GM18517 (cell line): ENCODE data around the gene CITED4.

Experiments
- ATAC-seq: cut with Tn5 transposase; IDR thresholded peaks from one replicate; pipeline ENCODE4 v1.9.1; 2021; ENCODE audit warnings: mild to moderate bottlenecking, moderate library complexity; ENCODE audit not compliant: unreplicated experiment

CITED4 gene

GRCh38 chr1:40855513-40855912 lies 6.7 kb downstream of the CITED4 start:
- ATAC-seq: no peak

DNA sequence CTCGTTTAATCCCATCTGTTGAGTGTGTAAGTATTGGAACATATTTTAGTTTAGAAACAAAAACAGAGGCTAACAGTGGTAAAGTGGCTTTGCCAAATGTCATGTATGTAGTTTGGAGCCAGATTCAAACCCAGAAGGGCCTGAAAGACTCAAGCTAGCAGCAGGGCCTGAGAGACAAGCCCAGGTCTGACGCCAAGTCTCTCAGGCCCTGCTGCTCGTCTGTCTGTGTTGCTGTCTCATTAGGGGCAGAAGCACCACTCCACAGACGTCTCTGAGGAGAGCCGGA lies 8.3 kb downstream of the CITED4 start:
- ATAC-seq: no peak

- no peak for ATAC-seq
Observed at GRCh38 chr1:40853113-40853884, 8.9 kb downstream of the CITED4 start.

GRCh38 chr1:40851643-40852042 lies 10.5 kb downstream of the CITED4 start:
- ATAC-seq: no peak

DNA sequence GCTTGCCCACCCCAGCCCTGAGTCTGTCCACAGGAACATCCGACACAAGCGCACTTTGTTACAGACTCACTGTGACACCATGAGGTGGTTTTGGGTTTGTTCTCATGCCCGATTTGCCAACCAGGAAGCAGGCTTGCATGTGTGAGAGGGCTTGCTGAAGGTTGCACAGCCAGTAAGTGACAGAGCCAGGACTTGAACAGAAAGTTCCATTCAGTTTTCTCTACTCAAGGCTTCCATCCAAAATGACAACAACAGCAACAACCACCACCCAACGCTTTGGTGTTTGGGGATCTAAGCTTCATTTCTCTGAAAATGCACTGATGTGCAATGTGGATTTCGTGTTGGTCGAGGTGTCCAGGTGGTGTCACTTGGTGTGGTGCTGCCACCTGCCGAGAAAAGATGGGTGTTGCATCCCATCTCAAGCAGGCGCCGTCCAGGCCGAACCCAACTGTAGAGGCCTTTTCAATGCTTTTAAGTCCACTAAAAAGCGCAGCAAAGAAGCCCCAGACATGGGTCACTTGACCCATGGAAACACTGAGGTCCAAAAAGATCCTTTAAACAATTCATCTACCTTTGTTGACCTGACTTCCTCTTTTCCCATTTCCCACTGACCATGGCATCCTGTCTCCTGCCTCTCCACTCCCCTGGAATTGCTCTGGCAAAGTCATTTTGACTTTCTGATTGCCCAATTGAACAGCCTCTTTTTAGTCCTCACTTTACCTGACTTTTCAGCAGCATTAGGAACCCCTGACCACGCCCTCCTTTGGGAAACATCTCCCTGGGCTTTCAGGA lies 12.2 kb downstream of the CITED4 start:
- no peak for ATAC-seq

- no peak for ATAC-seq
Observed at GRCh38 chr1:40848530-40849189, 13.5 kb downstream of the CITED4 start.

GRCh38 chr1:40847023-40847745 lies 15.0 kb downstream of the CITED4 start:
- no peak for ATAC-seq

DNA sequence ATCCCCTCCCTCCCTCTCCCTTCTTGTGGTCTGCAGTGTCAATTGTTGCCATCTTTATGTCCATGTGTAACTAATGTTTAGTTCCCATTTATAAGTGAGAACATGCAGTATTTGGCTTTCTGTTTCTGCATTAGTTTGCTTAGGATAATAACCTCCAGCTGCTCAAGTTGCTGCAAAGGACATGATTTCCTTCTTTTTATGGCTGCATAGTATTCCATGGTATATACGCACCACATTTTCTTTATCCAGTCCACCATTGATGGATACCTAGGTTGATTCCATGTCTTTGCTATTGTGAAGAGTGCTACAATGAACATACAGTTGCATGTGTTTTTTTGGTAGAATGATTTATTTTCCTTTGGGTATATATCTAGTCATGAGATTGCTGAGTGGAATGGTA lies 16.3 kb downstream of the CITED4 start:
- ATAC-seq: no peak

DNA sequence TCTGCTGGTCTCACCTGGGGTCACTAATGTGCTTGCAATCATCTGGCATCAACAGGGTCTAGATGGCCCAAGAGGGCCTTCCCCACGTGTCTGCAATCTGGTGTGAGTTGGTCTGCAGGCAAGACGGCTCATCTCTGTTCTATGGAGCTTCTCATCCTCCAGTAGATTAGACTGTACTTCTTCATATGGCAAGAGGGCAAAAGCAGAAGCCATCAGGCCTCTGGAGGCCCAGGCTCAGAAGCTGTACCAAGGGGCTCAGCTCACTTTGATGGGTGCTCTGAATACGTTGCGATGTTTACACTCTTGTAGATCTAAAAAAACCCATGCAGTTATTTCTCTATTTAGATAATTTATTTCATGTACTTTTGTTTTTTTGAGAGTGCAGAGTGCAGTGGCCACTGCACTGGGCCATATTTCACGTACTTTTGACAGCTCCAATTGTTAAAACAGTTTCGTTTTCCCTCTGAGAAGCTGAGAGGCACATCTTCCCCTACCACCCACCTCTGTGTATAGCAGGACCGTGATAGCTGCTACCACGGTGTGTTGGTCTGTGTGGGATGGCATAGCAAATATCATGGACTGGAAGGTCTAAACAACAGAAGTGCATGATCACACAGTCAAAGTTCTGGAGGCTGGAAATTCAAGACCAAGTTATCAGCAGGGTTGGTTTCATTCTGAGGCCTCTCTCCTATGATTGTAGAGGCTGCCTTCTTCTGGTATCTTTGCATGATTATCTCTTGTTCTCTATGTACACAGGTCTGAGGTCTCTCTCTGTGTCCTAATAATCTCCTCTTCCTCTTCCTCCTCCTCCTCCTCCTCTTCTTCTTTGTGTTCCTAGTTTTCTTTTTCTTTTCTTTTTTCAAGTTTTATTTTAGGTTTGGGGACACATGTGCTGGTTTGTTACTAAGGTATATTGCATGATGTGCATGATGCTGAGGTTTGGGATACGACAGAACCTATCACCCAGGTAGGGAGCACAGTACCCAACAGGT lies 17.0 kb downstream of the CITED4 start:
- no peak for ATAC-seq

GRCh38 chr1:40844079-40844478 lies 18.1 kb downstream of the CITED4 start:
- no peak for ATAC-seq

DNA sequence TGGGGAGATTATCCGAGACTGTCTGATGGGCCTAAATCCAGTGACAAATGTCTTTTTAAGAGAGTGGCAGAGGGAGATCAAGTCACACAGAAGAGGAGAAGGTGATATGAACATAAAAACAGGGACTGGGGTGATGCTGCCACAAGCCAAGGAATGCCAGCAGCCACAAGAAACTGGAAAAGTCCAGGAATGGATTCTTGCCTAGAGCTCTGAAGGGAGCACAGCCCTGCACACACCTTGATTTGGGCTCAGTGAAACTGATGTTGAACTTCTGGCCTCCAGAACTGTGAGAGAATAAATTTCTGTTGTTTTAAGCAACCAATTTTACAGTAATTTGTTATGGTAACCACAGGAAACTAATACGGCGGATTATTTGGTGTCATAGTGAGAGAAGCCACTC lies 19.5 kb downstream of the CITED4 start:
- ATAC-seq: no peak

GRCh38 chr1:40842207-40842606 lies 20.0 kb downstream of the CITED4 start:
- ATAC-seq: no peak

- no peak for ATAC-seq
Observed at GRCh38 chr1:40841602-40842001, 20.6 kb downstream of the CITED4 start.

GRCh38 chr1:40840526-40841323 lies 21.4 kb downstream of the CITED4 start:
- ATAC-seq: no peak

DNA sequence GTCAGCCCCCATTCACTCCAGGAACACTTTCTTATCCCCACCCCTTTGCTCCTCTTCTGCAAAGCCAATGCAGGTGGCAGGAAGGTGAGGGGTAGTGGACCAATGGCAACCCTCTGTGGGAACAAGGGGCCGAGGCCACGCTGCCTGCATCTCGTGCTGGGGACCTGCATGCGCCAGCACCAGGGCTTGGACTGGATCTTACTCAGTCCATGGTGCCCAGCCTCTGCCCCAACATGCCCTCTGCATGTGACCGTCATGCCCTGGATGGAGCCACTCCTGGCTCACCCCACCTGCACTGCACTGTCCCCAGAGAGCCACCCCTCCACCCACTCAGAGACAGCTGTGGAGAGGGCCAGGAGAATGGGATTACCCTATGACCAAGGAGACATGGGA lies 22.2 kb downstream of the CITED4 start:
- no peak for ATAC-seq

DNA sequence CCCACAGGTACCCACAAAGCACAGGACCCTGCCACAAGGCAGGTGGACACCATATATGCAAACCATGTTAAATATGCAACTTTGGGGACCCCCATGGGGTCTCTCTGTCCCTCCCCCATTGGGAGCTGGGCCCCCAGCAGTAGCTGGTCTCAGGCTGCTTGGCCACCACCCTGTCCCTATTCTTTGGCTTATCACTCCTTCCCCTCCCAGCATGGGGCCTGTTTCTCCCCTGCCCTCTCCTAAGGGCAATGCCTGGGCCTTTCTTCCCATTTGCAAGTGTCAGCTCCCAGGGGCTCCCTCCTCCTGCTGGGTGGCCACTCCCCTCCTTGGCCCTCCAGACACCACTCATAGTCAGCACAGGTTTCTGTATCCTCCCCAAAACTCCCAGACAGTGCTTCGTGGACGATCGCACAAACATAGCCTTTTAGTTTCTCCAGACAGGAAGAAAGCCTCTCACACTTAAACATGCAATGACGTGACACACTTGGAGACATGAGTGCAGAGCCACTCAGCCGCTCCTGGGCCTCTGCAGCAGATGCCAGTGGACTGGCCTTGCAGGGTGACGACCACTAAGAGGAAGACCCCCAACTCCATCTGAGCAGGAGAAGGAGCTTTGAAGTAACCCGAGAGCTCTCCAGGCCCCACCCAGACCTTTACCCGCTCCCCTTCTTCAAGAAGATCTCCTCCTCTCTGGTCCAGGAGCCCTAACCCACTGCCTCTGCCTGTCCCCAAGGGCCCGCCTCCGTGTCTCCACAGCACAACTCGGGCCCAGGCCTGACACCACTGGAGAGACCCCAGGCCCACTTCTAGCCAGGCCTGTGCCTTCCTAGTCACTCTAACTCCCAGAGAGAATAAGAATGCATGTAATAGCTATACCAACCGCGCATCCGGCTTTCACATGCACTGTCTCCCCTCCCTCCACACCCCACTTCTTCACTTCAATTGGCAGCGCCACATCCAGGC lies 22.9 kb downstream of the CITED4 start:
- no peak for ATAC-seq

GRCh38 chr1:40838045-40838979 lies 23.9 kb downstream of the CITED4 start:
- no peak for ATAC-seq
